AG04450 (cell line): Measurements from ENCODE around the gene VSIG10L2. TPM values are rescaled to one million over a fixed set of nuclear protein-coding genes. Genes with fewer than 3 reads are reported as not detected.

Experiments used
- CTCF ChIA-PET: fragments of 300-600, 350-600 bp; formaldehyde crosslinking; extraction: SDS; loops from one replicate; lab custom pipeline; 2022; ENCODE audit warnings: antibody characterized with exemption, inconsistent platforms; lab: Charles Lee
- POLR2A ChIA-PET: fragments of 350-600 bp; formaldehyde crosslinking; extraction: SDS; loops from one replicate; lab custom pipeline; 2021; ENCODE audit warnings: antibody characterized with exemption, inconsistent platforms; lab: Yijun Ruan, JAX
- DNase-seq: peaks from one replicate; pipeline ENCODE4 v3.0.0-alpha.2; 2011; ENCODE audit warnings: low read depth, low spot score
- H3K27ac ChIP-seq: one replicate; pipeline ENCODE4 v1.5.1; 2012; ENCODE audit warnings: low read depth, low read length, control low read depth
- H3K27me3 ChIP-seq: one replicate; pipeline ENCODE4 v1.6.0; 2012; ENCODE audit warnings: low read length; ENCODE audit not compliant: control insufficient read depth, insufficient read depth
- H3K4me3 ChIP-seq: 2 replicates; pipeline ENCODE4 v1.5.1; 2011; ENCODE audit warnings: mild to moderate bottlenecking, low read depth, low read length, control low read depth
- H3K9me3 ChIP-seq: 2 replicates; pipeline ENCODE4 v1.5.1; 2012; ENCODE audit warnings: low read length; ENCODE audit not compliant: control insufficient read depth, insufficient read depth
- CTCF ChIP-seq: IDR thresholded peaks from 2 replicates; pipeline ENCODE4 v1.5.1; 2011; ENCODE audit warnings: low read depth, low read length, control low read depth, inconsistent platforms
- polyA plus RNA-seq: library from polyadenylated mRNA; depleted of rRNA; stranded (reverse); fragments of >200 nt; gene quantifications from 2 replicates; pipeline ENCODE4 v1.2.3, GENCODE V29; 2011

VSIG10L2 gene
- polyA plus RNA-seq, 1 experiment: not detected

- Histone ChIP-seq H3K9me3 (no peaks in the 10 kb centered on the region), H3K27me3 (peaks cover 7% of the 10 kb centered on the region), H3K4me3 (no peak overlapping the region), H3K27ac (no peak overlapping the region)
- POLR2A ChIA-PET: no interaction called here
- DNase-seq: no peak
- no peak for TF ChIP-seq CTCF
- CTCF ChIA-PET: no interaction called here
These were observed 44.4 kb downstream of the VSIG10L2 start for GRCh38 chr11:125990244-125990643.

DNA sequence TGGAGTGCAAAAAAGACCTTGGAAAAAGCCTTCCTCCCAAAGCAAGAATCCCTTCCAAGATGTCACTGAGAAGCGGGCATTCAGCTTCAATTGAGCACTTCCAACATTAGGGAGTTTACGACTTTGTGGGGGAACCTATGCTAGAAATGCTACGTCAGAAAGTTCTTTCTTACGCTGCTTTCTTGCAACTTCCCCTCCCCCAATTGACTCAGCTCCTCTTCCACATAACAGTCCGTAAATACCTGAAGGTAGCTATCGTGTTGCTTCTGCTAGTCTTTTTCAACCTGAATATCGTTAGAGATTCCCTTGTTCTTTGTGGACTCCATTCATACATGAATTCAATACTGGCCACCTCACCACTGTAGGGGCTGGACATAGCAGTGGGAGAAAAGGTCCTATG, 47.0 kb downstream of the VSIG10L2 start:
- no peak overlapping the region for H3K27ac ChIP-seq
- TF ChIP-seq CTCF: no peak
- H3K4me3 ChIP-seq: no peak overlapping the region
- no peak for DNase-seq
- ChIA-PET CTCF (interaction anchor here (0.5 kb wide), 1 partner anchor 13 kb away, joined by 4 read pairs; no protein-coding TSS in a partner anchor), POLR2A (no interaction called here)
- H3K27me3 ChIP-seq: peaks cover 7% of the 10 kb centered on the region
- no peaks in the 10 kb centered on the region for H3K9me3 ChIP-seq

DNA sequence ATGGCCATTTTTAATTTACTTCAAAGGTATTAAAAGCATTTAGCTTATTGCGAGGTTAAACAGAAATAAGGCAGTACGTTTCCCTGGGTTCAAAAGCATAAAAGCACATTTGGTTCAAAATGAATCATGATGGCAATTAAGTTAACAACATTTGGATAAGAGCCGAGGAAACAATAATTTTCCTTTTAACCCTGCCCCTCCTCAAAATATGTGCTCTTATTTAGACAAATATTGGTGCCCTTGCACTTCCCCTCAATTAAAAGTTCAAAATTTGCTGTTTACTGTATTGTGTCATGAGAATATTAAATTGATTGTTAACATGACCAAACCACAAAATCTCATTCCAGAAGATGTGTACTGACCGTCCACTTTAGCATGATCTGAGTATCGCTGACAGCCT, 48.7 kb downstream of the VSIG10L2 start:
- POLR2A ChIA-PET: no interaction called here
- CTCF ChIA-PET: no interaction called here
- no peak for DNase-seq
- Histone ChIP-seq H3K4me3 (no peak overlapping the region), H3K27me3 (peaks cover 7% of the 10 kb centered on the region), H3K9me3 (no peaks in the 10 kb centered on the region), H3K27ac (no peak overlapping the region)
- TF ChIP-seq CTCF: no peak

DNA sequence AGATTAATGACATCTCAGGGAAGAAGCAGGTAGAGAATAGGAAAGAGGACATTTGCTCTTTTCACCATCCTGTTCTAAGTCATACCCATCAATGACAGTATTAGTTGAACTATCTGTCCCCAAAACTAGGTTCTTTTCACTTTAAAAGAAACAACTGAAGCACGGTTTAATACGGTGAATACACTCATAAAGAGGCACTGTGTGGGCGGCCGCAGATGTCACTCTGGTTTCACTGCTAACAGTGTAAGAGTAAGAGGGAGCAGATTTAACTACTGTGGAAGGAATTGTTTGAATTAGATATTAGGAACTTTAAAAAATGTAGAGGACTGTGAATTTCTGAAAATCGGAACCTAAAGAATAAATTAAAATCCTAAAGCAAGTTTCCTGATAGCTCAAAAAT, 49.5 kb downstream of the VSIG10L2 start:
- H3K27ac ChIP-seq: no peak overlapping the region
- ChIA-PET CTCF (no interaction called here), POLR2A (no interaction called here)
- no peaks in the 10 kb centered on the region for H3K9me3 ChIP-seq
- H3K27me3 ChIP-seq: peaks cover 3% of the 10 kb centered on the region
- H3K4me3 ChIP-seq: no peak overlapping the region
- DNase-seq: no peak
- TF ChIP-seq CTCF: no peak

DNA sequence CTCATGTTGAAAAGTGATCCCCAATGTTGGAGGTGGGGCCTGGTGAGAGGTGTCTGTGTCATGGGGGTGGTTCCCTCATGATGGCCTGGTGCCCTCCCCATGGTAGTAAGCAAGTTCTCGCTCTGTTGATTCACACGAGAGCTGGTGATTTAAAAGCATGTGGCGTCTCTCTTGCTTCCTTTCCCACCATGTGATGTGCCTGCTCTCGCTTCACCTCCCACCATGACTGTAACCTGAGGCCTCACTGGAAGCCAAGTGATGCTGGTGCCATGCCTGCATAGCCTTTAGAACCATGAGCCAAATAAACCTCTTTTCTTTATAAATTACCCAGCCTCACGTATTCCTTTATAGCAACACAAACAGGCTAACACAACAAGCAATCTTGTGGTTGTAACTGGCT, 52.4 kb downstream of the VSIG10L2 start:
- no peak for TF ChIP-seq CTCF
- no peak overlapping the region for H3K27ac ChIP-seq
- no peaks in the 10 kb centered on the region for H3K9me3 ChIP-seq
- no peak overlapping the region for H3K4me3 ChIP-seq
- peaks cover 4% of the 10 kb centered on the region for H3K27me3 ChIP-seq
- no peak for DNase-seq
- CTCF ChIA-PET: no interaction called here
- POLR2A ChIA-PET: no interaction called here
